NCI-H82 (cell line): ENCODE data around the gene TMX2.
"Not testable (repeated sequence)": the region's sequence is repeated elsewhere in the genome, so short reads cannot be mapped to it uniquely, and the experiment has no call there.

Source experiments
- DNase-seq: peaks from one replicate; lab custom pipeline; 2025; lab: John Stamatoyannopoulos, UW

The TMX2 gene

GRCh38 chr11:57712256-57713150 is at the start of gene TMX2:
Gene TMX2, plus strand, starts transcription at chr11:57712593. Its CDS starts 26 bp downstream, at chr11:57712619.
- peak; percentile 99 for DNase-seq

GRCh38 chr11:57662893-57663292 is 49.5 kb upstream of the TMX2 start:
- DNase-seq, result peak; percentile 39

GRCh38 chr11:57663975-57664374 is 48.4 kb upstream of the TMX2 start:
- no peak for DNase-seq

- peak; percentile 98 for DNase-seq
Observed at GRCh38 chr11:57667117-57667735, 45.2 kb upstream of the TMX2 start.

- peak; percentile 98 for DNase-seq
Observed at GRCh38 chr11:57667736-57668433, 44.5 kb upstream of the TMX2 start, which contains the start of gene ZDHHC5. Gene ZDHHC5, plus strand, starts transcription at chr11:57668114. Its CDS starts 4,977 bp downstream, at chr11:57673091.

GRCh38 chr11:57668434-57668782 is 44.0 kb upstream of the TMX2 start:
- no peak for DNase-seq

- no peak for DNase-seq
Observed at GRCh38 chr11:57674251-57674650, 38.1 kb upstream of the TMX2 start.

- DNase-seq, result no peak
Observed at GRCh38 chr11:57675176-57675941, 37.0 kb upstream of the TMX2 start.

- no peak for DNase-seq
Observed at GRCh38 chr11:57679396-57679795, 33.0 kb upstream of the TMX2 start.

GRCh38 chr11:57680552-57680874 is 31.9 kb upstream of the TMX2 start:
- DNase-seq, result peak; percentile 36

GRCh38 chr11:57681168-57681567 is 31.2 kb upstream of the TMX2 start:
- DNase-seq, result peak; percentile 88

- not testable (repeated sequence) for DNase-seq
Observed at GRCh38 chr11:57690474-57690873, 21.9 kb upstream of the TMX2 start.

GRCh38 chr11:57698843-57699365 is 13.5 kb upstream of the TMX2 start:
- DNase-seq, result no peak

- no peak for DNase-seq
Observed at GRCh38 chr11:57699813-57700212, 12.6 kb upstream of the TMX2 start.

GRCh38 chr11:57700425-57700824 is 12.0 kb upstream of the TMX2 start:
- peak; percentile 37 for DNase-seq

- DNase-seq, result no peak
Observed at GRCh38 chr11:57703341-57703740, 9.1 kb upstream of the TMX2 start.

GRCh38 chr11:57704932-57705331 is 7.5 kb upstream of the TMX2 start:
- no peak for DNase-seq

GRCh38 chr11:57705432-57705831 is 7.0 kb upstream of the TMX2 start:
- DNase-seq, result not testable (repeated sequence)

- no peak for DNase-seq
Observed at GRCh38 chr11:57709802-57710367, 2.5 kb upstream of the TMX2 start.

- peak; percentile 85 for DNase-seq
Observed at GRCh38 chr11:57711414-57712255, 758 bp upstream of the TMX2 start, which contains the start of gene MED19. Gene MED19, minus strand, starts transcription at chr11:57712215. Its CDS starts 36 bp downstream, at chr11:57712179.
